Measurements from ENCODE around the gene DNAJC8.

Gene DNAJC8

DNA sequence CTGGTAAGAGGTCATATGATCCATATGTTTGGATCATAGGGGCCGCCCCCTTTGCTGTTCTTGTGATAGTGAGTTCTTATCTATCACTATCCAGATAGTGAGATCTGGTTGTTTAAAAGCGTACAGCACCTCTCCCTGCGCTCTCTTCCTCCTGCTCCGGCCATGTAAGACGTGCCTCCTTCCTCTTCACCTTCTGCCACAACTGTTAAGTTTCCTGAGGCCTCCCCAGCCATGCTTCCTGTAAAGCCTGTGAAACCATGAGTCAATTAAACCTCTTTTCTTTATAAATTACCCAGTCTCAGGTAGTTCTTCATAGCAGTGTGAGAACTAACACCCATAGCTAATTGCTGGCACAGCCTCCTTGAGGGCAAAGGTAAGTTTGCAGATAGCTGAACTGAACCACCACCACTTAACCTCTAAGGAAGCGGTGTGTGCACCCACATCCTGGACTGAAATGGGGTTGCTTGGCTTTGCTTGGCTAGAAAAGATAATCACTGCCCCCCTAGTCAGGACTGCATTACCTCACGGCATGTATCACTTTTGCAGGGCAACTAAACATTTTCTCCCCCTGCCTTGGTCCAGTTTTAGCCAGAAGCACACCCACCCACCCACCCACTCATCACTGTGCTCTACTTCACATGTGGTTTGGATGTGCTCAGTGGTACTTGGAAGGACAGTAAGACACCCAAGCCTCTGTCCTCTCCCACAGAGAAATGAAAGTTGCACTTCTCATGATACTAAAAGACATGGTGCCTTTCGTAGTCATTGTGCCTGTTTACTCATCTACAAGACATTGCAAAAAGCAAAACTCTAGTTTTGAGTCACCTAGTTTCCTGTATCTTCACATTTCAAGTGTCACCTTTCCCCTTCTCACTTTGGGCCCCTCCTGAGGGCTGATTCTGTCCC is 33.2 kb downstream of the DNAJC8 start:
- DNase-seq: no peak

DNA sequence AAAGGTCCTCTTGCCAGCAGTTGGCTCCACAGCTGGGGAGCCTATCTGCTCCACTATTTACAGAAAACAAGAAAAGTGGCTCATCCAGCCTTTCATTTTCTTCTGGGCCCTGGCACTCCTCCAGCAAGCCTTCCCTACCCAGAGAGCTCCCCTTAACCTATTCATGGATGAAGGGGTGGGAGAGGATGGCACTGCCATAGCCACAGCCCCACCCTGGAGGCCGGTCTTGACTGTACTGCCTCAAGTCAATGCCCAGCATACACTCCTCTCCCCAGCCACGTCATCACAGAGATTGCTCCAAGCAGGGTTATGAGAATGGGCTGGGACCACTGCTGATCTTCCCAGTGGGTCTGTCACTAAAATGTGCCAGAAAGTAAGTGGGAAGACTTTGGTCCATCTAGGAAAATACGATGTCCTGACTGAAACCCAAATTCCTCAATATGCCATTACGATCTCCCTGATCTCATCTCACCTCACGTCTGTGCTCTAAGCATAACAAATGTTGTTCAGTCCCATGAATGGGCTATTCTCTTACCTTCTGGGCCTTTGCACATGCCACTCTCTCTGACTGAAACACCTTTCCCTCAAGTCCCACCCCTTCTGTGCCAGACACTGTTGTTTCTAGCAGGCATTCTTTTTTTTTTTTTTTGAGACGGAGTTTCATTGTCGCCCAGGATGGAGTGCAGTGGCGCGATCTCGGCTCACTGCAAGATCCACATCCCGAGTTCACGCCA is 35.0 kb downstream of the DNAJC8 start:
- no peak for DNase-seq

DNA sequence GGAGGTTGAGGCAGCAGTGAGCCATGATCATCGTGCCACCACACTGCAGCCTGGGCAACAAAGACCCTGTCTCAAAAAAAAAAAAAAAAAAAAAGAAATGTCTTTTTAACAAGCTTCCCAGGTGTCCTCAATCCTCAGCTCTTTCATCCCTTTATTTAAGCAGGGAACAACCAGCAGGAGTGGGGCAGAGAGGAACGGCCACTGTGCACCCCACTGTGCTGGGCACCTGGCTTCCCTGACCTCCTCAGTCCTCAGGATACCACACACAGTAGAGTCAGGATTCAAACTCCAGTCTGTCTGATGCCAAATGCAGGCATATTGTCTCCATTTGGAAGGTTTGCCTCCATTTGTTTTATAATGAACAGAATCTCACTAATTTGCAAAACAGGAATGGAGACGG is 36.5 kb downstream of the DNAJC8 start:
- no peak for DNase-seq

DNA sequence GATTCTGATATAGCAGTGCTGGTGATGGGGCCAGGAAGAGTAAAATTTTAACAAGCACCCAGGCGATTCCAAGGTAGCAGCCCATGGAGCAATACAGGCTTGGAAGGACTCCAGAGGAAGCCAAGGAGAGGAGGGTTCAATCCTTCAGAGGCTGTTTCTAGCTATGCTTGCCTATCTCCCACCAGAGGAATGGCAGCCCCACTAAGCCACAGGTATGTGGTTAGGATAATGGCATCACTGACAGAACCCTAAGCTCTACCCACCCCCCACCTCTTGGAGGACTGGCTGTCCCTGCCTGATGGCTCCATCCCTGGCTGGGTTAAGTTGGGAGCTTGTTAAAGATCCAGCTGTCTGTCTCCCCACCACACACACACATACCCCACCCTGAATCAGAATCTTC is 37.0 kb downstream of the DNAJC8 start:
- no peak for DNase-seq

DNA sequence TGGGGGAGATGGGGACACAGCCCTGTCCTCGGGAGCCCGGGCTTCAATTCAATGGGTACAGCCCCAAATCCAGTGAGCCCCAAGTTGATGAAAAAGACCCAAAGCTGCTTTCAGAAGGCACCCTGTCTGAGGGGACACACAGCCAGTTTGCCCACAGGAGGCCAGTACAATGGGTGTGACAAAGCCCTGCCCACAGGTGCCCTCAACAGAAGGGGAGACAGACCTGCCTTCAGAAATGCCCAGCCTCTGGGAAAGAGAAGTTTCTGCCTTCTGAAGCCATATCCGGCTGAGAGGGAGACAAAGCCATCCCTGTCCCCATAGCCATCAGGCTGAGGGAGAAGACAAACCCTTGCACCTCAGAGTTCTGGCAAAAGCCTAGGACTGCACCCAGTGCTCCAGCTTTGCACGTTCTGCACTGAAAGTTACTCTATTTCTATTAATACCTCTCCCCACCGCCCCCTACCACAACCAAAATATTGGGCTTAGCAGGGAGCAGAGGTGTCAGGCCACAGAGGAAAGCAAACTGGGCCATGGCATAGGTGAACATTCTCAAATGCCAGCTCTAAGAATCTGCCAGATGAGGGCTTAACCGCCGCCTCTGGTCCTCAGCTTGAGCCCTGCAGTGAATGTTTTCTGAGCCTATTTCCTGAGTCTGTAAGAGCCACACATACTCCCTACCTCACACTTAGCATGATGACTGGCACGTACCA is 38.3 kb downstream of the DNAJC8 start:
- DNase-seq: no peak

DNA sequence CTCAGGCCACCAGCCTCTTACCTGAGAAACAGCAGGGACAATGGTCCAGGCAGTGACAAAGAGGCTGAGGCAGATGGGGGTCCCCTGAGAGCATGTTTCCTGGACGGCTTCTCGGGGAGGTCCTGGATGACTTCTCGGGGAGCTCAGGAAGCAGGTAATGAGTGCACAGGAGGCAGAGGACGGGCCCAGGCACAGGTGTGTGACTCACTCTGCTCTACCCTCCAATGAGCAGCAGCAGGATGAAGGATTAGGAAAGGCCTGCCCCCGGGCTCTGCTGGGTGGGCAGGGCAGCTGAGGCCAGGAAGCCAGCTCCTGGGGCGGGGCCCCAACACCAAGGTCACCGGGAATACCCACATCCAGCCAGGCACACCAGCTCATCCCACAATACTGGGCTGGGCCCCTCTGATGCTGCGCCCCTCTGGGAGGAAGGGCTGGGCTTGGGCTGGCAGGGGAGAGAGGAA is 39.1 kb downstream of the DNAJC8 start:
- no peak for DNase-seq

DNA sequence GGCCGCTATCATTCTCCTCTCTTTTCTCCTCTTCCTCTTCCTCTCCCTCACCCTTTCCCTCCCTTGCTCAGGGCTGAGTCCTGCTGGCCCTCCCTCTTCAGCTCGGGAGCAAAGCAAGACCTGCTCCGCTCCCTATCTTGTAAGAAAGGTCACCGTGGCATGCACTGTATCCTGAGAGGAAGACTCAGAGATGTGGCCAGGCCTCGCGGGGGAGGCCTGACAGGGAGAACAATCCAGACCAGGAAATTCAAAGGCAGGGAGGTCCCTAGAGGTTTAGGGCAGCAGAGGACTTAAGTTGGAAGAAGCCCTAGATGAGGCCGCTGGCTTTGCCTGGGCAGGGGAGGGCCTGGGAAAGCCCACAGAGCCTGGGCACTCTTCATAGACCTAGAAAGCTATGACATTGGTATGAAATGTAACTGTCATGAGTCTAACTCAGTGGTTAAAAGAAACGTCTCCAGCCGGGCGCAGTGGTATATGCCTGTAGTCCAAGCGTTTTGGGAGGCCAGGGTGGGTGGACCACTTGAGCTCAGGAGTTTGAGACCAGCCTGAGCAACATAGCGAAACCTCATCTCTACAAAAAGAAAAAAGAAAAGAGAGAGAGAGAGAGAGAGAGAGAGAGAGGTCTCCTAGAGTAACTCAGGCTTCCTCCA is 41.7 kb downstream of the DNAJC8 start:
- no peak for DNase-seq

DNA sequence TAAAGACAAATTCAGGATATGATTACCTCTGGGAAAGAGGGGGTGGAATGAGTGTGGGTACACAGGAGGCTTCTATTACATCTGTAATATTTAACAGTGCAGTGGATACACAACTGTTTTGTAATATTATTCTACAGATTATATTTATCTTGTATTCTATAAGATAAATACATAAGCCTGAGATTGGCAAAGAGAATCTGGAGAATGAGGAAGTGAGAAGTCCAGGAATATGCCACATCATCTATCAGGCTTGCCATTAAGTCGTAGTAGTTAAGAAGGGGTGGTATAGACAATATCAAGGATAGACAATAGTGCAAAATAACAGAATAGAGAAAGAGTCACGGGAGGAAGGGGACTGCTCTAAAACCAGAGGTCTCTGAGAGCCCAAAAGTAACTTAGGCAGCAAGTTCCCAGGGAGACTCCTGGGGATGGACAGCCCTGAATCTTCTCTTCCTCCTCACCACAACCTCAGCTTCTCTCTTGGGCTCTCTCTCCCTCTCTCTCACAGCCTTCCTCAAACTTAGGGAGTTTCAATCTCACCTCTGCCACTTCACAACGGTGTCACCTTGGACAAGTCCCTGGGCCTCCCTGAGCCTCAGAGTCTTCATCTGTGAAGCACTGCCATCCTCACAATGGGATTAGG is 42.4 kb downstream of the DNAJC8 start:
- peak; percentile 10 for DNase-seq

DNA sequence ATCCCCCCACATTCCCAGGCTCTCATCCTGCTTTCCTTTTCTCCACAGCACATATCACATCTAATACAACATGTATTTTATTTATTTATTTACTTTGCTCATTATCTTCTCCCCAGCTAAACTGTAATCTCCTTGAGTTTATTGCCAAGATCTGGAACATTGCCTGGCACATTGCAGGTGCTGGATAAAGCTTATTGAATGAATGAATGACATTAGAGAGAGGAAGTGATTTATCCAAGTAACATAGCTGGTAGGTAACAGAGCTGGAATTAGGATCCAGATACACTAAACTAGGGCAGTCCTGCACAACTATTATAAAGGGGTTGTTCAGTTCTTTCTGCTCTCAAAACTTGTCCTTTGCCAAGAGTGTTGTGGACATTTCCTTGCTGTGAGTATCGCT is 47.8 kb downstream of the DNAJC8 start:
- no peak for DNase-seq

DNA sequence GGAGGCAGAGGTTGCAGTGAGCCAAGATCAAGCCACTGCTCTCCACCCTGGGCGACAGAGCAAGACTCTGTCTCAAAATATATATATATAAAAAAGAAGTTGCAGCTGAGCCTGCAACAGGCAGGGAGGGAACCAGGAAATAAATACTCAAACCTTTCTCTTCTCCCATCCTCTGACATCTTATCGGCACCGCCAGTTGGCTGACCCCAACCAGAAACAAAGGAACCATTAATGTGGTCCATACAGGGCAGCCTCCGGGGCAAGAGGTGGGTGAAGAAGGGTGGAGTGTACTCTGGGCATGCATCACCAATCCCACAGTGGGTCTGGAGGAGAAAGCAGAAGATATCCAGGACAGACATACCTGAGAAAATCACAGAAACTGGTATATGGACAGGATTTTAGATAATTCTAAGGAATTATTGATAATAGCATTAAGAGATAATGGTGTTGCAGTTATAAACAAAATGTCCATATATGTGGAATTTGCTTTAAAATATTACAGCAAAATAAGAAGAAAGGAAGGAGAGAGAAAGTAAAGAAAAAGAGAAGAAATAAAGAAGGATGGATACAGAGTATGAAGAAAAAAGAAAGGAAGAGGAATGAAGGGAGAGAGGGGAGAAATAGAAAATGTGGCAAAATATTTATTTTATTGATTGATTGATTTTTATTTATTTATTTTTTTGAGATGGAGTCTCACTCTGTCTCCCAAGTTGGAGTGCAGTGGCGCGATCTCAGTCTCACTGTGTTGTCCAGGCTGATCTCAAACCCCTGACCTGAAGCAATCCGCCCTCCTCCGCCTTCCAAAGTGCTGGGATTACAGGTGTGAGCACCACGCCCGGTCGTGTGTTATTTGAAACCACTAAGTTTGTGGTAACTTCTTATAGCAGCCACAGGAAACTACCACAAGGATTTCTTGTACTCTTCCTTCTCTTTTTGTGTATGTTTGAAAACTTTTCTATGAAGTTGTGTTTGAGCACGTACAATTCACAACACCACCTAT is 52.2 kb downstream of the DNAJC8 start:
- no peak for DNase-seq

DNA sequence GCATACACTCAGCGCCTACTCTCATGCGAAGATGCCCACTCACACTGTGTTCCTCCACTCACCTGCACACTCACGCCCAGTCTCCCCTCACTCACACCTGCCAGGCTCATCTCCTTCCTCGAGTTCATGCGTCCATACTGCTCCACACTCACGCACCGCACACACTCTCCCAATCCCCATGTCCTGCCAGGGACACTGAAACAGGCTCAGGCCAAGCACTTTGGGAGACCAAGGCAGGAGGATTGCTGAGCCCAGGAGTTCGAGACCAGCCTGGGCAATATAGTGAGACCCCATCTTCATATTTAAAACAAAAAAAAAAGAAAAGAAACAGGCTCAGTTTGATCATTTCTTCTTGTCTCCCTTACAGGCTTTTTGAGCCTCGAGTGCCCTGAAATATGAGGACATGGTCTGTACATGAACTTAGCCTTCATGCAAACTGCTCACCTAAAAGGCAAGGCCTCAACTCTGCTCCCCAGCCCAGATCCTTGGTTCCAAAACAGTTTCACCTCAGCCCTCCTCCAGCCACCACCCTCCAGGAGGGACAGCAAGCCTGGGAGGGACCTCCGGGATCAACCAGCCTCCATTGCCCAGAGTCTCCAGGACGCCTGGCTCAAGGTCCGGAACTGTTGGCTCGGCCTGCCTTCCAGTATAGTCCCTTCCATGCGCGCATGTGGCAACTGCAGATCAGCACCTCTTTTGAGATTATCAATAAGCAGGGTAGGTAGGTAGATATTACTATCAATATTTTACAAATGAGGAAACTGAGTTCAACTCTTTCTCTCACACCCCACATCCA is 53.9 kb downstream of the DNAJC8 start:
- DNase-seq: no peak

DNA sequence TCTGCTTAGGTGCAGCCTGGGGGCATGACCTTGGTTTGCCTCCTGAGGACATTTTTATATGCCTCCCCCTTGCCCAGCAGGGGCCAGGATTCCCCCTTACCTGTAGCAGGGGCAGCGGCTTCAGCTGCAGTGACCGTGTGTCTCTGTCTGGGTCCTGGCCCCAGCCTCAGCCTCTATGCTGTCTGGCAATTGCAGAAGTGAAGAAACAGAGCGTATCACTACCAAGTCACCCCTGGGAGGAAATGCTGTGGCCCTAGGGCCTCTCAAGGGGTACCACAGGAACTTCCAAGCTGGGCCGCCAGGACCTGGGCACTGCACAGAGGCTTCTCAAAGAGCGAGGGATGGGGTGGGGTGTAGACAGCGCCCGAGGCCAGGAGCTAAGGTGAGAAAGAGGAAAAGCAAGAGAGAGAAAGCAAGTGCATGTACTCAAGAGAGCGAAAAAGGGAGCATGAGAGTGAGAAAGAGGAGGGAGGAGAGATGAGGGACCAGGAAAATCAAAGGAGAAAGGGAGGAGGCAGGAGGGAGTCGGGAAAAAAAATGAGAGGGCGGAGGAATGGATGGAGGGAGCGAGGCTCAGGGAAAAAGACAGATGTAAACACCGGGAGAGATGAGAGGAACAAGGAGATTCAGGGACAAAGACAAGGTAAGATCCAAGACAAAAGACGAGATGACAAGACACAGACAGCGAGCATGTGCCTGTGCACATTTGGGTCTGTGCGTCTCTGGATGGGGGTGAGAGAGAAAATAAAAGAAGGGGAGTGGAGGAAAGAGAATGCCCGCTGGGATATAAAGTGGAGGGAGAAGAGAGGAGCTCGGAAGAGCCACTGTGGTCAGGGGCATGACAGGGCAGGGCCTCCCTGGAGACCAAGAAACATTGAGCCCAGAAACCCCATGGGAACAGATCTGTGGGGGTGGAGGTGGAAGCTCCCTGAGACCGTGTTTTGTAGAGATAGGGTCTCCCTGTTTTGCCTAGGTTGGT is 56.0 kb downstream of the DNAJC8 start, which contains the start of gene PTAFR:
Gene PTAFR (minus strand): TSS at position 199 of the 979 bp plus-strand sequence. CDS start 25,669 bp downstream, outside the sequence.
- DNase-seq: no peak

DNA sequence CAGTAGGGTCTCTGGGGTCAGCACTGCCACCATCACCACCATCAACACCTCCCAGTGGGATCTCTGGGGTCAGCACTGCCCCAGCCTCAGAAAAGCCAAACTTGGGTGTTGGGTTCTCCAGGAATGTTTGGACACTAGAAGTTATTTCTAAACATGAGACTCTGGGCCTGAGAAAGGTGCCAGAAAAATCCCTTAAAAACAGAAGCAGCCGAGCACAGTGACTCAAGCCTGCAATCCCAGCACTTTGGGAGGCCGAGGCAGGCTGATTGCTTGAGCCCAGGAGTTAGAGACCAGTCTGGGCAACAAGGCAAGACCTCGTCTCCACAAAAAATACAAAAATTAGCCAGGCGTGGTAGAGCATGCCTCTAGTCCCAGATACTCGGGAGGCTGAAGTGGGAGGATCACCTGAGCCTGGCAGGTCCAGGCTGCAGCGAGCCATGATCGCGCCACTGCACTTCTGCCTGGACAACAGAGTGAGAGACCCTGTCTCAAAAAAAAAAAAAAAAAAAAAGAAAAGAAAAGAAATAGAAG is 56.8 kb downstream of the DNAJC8 start:
- no peak for DNase-seq

DNA sequence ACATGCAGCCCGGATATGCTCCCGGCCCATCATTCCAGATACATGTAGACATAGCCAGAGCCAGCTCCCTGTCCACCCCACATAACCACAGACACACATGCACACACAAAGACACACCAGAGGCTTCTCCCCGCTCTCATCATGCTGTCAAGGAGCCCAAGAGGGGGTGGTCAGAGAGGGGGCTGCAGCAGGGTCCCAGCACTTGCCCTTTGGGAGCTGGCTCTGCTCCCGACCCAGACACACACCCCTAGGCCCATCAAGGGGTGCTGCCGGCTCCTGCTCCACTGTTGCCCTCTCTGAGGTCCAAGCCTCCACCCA is 58.9 kb downstream of the DNAJC8 start:
- DNase-seq: peak; percentile 54

DNA sequence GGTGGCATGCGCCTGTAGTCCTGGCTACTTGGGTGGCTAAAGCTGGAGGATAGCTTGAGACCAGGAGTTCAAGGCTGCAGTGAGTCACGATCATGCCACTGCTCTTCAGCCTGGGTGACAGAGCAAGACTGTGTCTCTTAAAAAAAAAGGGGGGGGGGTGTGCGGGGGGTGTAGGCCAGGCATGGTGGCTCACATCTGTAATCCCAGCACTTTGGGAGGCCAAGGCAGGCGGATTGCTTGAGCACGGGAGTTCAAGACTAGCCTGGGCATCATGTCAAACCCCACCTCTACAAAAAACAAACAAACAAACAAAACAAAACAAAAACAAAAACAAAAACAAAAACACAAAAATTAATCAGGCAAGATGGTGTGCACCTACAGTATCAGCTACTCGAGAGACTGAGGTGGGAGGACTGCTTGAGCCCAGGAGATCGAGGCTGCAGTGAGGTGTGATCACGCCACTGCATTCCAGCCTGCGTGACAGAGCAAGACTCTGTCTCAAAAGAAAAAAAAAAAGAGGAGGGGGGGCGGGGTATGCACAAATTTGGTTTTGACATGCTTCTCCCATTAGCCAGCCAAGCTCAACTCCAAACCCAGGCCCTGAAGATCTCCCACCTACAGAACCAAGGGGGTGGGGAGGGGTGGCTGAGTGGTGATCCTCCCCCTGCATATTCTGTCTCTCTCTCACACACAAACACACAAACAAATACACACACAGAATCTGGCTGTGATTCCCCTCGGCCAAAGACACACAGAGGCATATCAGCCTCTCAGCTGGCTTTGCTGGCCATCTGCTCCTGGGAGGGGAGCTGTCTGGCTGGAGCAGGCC is 59.5 kb downstream of the DNAJC8 start:
- DNase-seq: peak; percentile 25

DNA sequence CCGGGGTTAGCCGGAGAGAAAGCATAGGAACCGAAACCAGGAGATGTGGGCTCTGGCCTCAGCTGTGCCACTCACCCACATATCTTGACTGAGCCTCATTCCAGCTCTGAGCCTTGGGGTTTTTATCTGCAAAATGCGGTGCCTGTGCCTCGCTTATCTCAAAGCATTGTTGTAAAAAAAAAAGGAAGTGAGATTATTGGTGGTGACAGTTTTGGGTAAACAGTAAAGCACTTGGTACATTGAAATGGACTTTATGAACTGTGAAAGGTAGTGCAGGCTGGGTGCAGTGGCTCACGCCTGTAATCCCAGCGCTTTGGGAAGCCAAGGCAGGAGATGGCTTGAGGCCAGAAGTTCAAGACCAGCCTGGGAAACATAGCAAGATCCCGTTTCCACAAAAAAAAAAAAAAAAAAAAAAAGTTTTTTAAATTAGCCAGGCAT is 60.1 kb downstream of the DNAJC8 start:
- no peak for DNase-seq

DNA sequence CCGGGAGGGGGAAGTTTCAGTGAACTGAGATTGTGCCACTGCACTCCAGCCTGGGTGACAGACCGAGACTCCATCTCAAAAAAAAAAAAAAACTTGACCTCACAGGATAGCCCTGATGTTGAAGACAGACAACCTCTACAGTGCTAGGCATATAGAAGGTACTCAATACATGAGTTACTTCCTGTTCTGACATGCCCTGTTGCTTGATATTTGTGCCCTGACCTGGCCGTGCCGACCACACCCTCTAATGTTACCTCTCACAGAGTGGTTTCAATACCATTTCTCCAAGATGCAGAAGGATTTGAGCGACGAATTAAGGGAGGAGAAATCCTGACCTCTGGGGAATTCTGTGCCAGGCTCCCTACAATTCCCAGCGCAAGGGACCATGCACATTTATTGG is 61.6 kb downstream of the DNAJC8 start:
- DNase-seq: no peak
